SH-SY5Y (cell line): Measurements from ENCODE around the gene PLET1.

Source experiments
- GATA2 ChIP-seq: IDR thresholded peaks from 2 replicates; pipeline ENCODE4 v1.6.1; 2011; ENCODE audit warnings: mild to moderate bottlenecking, low read depth, low read length
- GATA3 ChIP-seq: IDR thresholded peaks from 2 replicates; pipeline ENCODE4 v1.6.1; 2011; ENCODE audit warnings: low read depth, mild to moderate bottlenecking, low read length, moderate library complexity

DNA sequence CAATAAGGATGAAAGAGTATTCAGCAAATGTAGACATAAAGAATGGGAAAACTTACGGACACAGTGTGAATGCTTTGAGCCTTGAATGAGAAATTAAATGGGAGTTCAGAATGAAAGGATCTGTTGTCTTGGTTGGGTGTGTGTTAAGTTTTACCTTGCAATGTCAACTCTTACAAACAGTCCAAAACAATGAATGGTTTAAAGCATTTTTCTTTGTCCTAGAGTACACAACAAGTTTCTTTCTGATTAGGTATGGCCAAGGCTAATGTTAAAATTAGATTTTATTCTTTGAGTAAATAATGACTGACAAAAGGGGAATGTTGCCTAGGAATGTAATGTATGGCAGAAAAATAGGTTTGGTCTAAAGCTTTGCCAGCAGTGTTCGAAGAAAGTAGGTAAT is 32.0 kb downstream of the PLET1 start:
- TF ChIP-seq GATA2 (no peak), GATA3 (no peak)
